Lower lobe of right lung (tissue), 2 donors: ENCODE measurements around the gene ULK1. TPM values are rescaled to one million over a fixed set of nuclear protein-coding genes. Genes with fewer than 3 reads are reported as not detected.

Experiments
- ATAC-seq, 2 donors: fragments of 200-7000 bp; cut with Tn5 transposase; one replicate each; pipeline ENCODE4 v1.9.1; 2020 to 2022; ENCODE audit warnings: mild to moderate bottlenecking in 2 of 2, moderate library complexity in 2 of 2
- DNase-seq: peaks from one replicate; pipeline ENCODE4 v3.0.0-alpha.2; 2020
- H3K27ac ChIP-seq: fragments of 200-600 bp; one replicate; pipeline ENCODE4 v1.8.0; 2022
- H3K27me3 ChIP-seq: fragments of 200-600 bp; one replicate; pipeline ENCODE4 v1.8.0; 2022; ENCODE audit warnings: low read depth
- H3K36me3 ChIP-seq: fragments of 200-600 bp; one replicate; pipeline ENCODE4 v1.8.0; 2022; ENCODE audit warnings: mild to moderate bottlenecking
- H3K4me1 ChIP-seq: fragments of 200-600 bp; one replicate; pipeline ENCODE4 v1.8.0; 2022
- H3K4me3 ChIP-seq: fragments of 200-600 bp; one replicate; pipeline ENCODE4 v1.8.0; 2022; ENCODE audit warnings: mild to moderate bottlenecking
- H3K9me3 ChIP-seq: fragments of 200-600 bp; one replicate; pipeline ENCODE4 v1.8.0; 2022
- CTCF ChIP-seq: fragments of 200-600 bp; IDR thresholded peaks from one replicate; pipeline ENCODE4 v1.8.0; 2022; ENCODE audit warnings: antibody characterized with exemption, mild to moderate bottlenecking
- intact Hi-C: fragments of 100-400 bp; cut with DNase I; formaldehyde crosslinking; loops from one replicate; pipeline ENCODE4 v1.11.0; 2022
- total RNA-seq: library from RNA; stranded (reverse); fragmentation: NEBNext Ultra II Directional; extraction: Animal tissue kit (Norgen Biotek cat#: 25700); gene quantifications from one replicate; pipeline ENCODE4 v1.2.1, GENCODE V29; 2021
- donor health status: DM: no; HTN: yes; CAD: no; lungs with severe emphysema.

Gene ULK1
- total RNA-seq, 1 donor from 2014 or later: 32.2 TPM

- no peaks in the 10 kb centered on the region for H3K4me1 ChIP-seq
- H3K36me3 ChIP-seq: peaks cover 67% of the 10 kb centered on the region
- no peaks in the 10 kb centered on the region for H3K27me3 ChIP-seq
- no peak overlapping the region for H3K27ac ChIP-seq
- no peak overlapping the region for H3K4me3 ChIP-seq
- intact Hi-C loops: no loop called here
- H3K9me3 ChIP-seq: no peaks in the 10 kb centered on the region
- no peak for ATAC-seq
- no peak for TF ChIP-seq CTCF
- DNase-seq: peak; percentile 28
Observed at GRCh38 chr12:131939007-131939406, 44.6 kb downstream of the ULK1 start.

GRCh38 chr12:131940141-131940547, 45.7 kb downstream of the ULK1 start:
- H3K27ac ChIP-seq: no peak overlapping the region
- DNase-seq (peak; percentile 5), ATAC-seq (no peak)
- no peak for TF ChIP-seq CTCF
- no peaks in the 10 kb centered on the region for H3K4me1 ChIP-seq
- H3K9me3 ChIP-seq: no peaks in the 10 kb centered on the region
- H3K27me3 ChIP-seq: no peaks in the 10 kb centered on the region
- no peak overlapping the region for H3K4me3 ChIP-seq
- intact Hi-C loops: no loop called here
- peaks cover 67% of the 10 kb centered on the region for H3K36me3 ChIP-seq

- ATAC-seq: no peak
Observed at GRCh38 chr12:131941116-131941986, 46.9 kb downstream of the ULK1 start.

GRCh38 chr12:131941987-131942341, 47.5 kb downstream of the ULK1 start:
- Histone ChIP-seq H3K4me1 (no peaks in the 10 kb centered on the region), H3K27ac (no peak overlapping the region), H3K36me3 (peaks cover 63% of the 10 kb centered on the region), H3K9me3 (no peaks in the 10 kb centered on the region), H3K4me3 (no peak overlapping the region), H3K27me3 (no peaks in the 10 kb centered on the region)
- no peak for TF ChIP-seq CTCF
- ATAC-seq (no peak), DNase-seq (peak; percentile 28)
- intact Hi-C loops: no loop called here

More at GRCh38 chr12:131941116-131941986, 46.9 kb downstream of the ULK1 start:
- TF ChIP-seq CTCF: no peak
- H3K27ac ChIP-seq: no peak overlapping the region
- H3K4me3 ChIP-seq: no peak overlapping the region
- intact Hi-C loops: no loop called here
- DNase-seq: peak; percentile 33
- peaks cover 63% of the 10 kb centered on the region for H3K36me3 ChIP-seq
- no peaks in the 10 kb centered on the region for H3K9me3 ChIP-seq
- H3K4me1 ChIP-seq: no peaks in the 10 kb centered on the region
- H3K27me3 ChIP-seq: no peaks in the 10 kb centered on the region

- DNase-seq: peak; percentile 39
- Histone ChIP-seq H3K27me3 (no peaks in the 10 kb centered on the region), H3K36me3 (peaks cover 63% of the 10 kb centered on the region), H3K4me3 (no peak overlapping the region), H3K27ac (no peak overlapping the region), H3K4me1 (peaks cover 2% of the 10 kb centered on the region), H3K9me3 (no peaks in the 10 kb centered on the region)
- TF ChIP-seq CTCF: no peak
- ATAC-seq: no peak
- intact Hi-C loops: no loop called here
Observed at GRCh38 chr12:131942671-131943070, 48.2 kb downstream of the ULK1 start.
